ENCODE results near the gene RHCE.
"Not testable (repeated sequence)": the region's sequence is repeated elsewhere in the genome, so short reads cannot be mapped to it uniquely, and the experiment has no call there.

DNA sequence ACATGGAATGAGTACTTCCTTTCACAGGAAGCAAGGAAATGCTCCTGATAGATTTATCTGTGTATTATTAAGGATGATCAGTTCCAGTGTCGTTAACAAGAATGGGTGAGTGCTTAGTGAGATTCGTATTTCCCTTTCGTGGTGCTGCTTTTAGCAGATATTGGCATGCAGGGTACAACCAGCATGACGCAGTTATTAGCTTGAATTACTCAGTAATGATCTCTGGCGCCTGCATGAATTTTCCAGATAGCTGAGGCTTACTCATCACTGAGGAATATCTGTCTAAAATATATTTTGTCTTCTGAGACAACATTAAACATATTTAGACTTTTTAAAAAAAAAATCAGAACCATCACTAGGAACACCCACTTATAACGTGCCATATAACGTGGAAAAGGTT is 48.9 kb downstream of the RHCE start:
- TF ChIP-seq CTCF (IDR thresholded peaks at IDR 0.05); ZFX (IDR thresholded peaks at IDR 0.05; ENCODE audit: borderline replicate concordance): not testable (repeated sequence)

Measured in 22Rv1 (cell line).